NCI-H2081 (cell line): Measurements from ENCODE around the gene RNGTT.
"Not testable (repeated sequence)": the region's sequence is repeated elsewhere in the genome, so short reads cannot be mapped to it uniquely, and the experiment has no call there.

Experiments
- DNase-seq, 2 experiments: peaks; one replicate each; lab custom pipeline; 2025; lab: John Stamatoyannopoulos, UW

RNGTT gene

GRCh38 chr6:88970301-88970700 lies 6.9 kb upstream of the RNGTT start:
- DNase-seq, result no peak

- DNase-seq, result not testable (repeated sequence)
Measured at GRCh38 chr6:88969255-88969654, 5.8 kb upstream of the RNGTT start.

GRCh38 chr6:88967891-88968290 lies 4.5 kb upstream of the RNGTT start:
- no peak for DNase-seq

GRCh38 chr6:88965691-88966090 lies 2.3 kb upstream of the RNGTT start:
- DNase-seq, result no peak

- DNase-seq, result no peak
Measured at GRCh38 chr6:88964509-88964908, 1.1 kb upstream of the RNGTT start.

- DNase-seq, result no peak
Measured at GRCh38 chr6:88958842-88959241, 4.6 kb downstream of the RNGTT start.

GRCh38 chr6:88953550-88954386 lies 9.7 kb downstream of the RNGTT start:
- no peak for DNase-seq

- no peak for DNase-seq
Measured at GRCh38 chr6:88952065-88952704, 11.2 kb downstream of the RNGTT start.

GRCh38 chr6:88945415-88946008 lies 17.9 kb downstream of the RNGTT start:
- DNase-seq, result no peak

GRCh38 chr6:88933521-88933920 lies 29.9 kb downstream of the RNGTT start:
- no peak for DNase-seq

GRCh38 chr6:88932019-88932418 lies 31.4 kb downstream of the RNGTT start:
- not testable (repeated sequence) for DNase-seq

GRCh38 chr6:88922775-88923548 lies 40.5 kb downstream of the RNGTT start:
- DNase-seq, result no peak

GRCh38 chr6:88921734-88922133 lies 41.7 kb downstream of the RNGTT start:
- DNase-seq, result no peak

- no peak for DNase-seq
Measured at GRCh38 chr6:88920774-88921733, 42.4 kb downstream of the RNGTT start.

- no peak for DNase-seq
Measured at GRCh38 chr6:88920088-88920487, 43.3 kb downstream of the RNGTT start.

- DNase-seq, result no peak
Measured at GRCh38 chr6:88919032-88919431, 44.4 kb downstream of the RNGTT start.

- no peak for DNase-seq
Measured at GRCh38 chr6:88916615-88917208, 46.7 kb downstream of the RNGTT start.

GRCh38 chr6:88914895-88915598 lies 48.4 kb downstream of the RNGTT start:
- no peak for DNase-seq

GRCh38 chr6:88914180-88914579 lies 49.2 kb downstream of the RNGTT start:
- DNase-seq, result no peak

GRCh38 chr6:88913471-88913870 lies 49.9 kb downstream of the RNGTT start:
- DNase-seq, result no peak
